ENCODE data around the gene BMPER.

- TF ChIP-seq CTCF (conservative IDR thresholded peaks at IDR 0.05) (no peak), ZFX (IDR thresholded peaks at IDR 0.05) (no peak)
These were observed 74.5 kb downstream of the BMPER start for GRCh38 chr7:33979807-33980355.
